Measurements from ENCODE around the gene MED7.

- TF ChIP-seq YY1 (IDR thresholded peaks at IDR 0.05; ENCODE audit: insufficient read depth, insufficient read length) (no peak), ZNF274 (IDR thresholded peaks at IDR 0.05; ENCODE audit: low read depth, low read length) (no peak)
Observed at GRCh38 chr5:157188270-157188669, 45.6 kb upstream of the MED7 start.

Data from NT2/D1 (cell line).